NCI-H1105 (cell line): ENCODE results near the gene ARL17B.
"Not testable (repeated sequence)": the region's sequence is repeated elsewhere in the genome, so short reads cannot be mapped to it uniquely, and the experiment has no call there.

Experiments
- DNase-seq: peaks from one replicate; lab custom pipeline; 2025; lab: John Stamatoyannopoulos, UW

The ARL17B gene

GRCh38 chr17:46361755-46362154 is at the start of gene ARL17B:
Gene ARL17B, minus strand, starts transcription at chr17:46361766. Its CDS starts 3,369 bp downstream, at chr17:46358397.
- not testable (repeated sequence) for DNase-seq

DNA sequence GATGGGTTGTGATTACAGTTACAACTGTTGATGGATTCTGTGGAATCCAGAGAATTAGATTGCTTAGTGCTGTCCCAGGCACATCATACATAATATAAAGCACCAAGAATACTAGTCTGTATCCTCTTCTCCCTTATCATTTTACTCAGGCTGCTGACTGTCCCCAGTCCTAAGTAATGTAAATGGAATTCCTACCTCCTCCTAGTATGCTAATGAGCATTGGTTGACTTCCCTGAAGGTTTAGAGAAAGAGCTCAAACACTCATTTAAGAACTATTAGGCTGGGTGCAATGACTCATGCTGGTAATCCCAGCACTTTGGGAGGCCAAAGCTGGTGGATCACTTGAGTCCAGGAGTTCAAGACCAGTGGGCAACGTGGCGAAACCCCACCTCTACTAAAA is 48.3 kb upstream of the ARL17B start:
- not testable (repeated sequence) for DNase-seq

- not testable (repeated sequence) for DNase-seq
Measured at GRCh38 chr17:46407155-46407554, 45.6 kb upstream of the ARL17B start.

- not testable (repeated sequence) for DNase-seq
Measured at GRCh38 chr17:46401033-46401787, 39.6 kb upstream of the ARL17B start.

GRCh38 chr17:46400543-46400942 is 39.0 kb upstream of the ARL17B start:
- not testable (repeated sequence) for DNase-seq

GRCh38 chr17:46399993-46400392 is 38.4 kb upstream of the ARL17B start:
- not testable (repeated sequence) for DNase-seq

- DNase-seq: not testable (repeated sequence)
Measured at GRCh38 chr17:46396292-46396691, 34.7 kb upstream of the ARL17B start.

DNA sequence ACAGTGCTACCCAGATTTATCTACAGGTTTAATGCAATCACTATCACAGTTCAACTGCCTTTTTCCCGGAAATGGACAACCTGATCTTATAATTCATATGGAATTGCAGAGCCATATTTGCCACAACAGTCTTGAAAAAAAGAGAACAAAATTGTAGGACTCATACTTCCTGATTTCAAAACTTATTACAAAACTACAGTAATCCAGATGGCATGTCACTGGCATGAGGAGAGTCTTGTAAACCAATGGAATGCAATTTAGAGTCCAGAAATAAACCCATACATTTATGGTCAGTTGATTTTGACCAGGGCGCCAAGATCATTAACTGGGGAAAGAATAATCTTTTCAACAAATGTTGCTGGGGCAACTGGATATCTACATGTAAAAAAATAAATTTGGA is 32.1 kb upstream of the ARL17B start:
- DNase-seq: not testable (repeated sequence)

- DNase-seq: not testable (repeated sequence)
Measured at GRCh38 chr17:46385491-46385890, 23.9 kb upstream of the ARL17B start.

DNA sequence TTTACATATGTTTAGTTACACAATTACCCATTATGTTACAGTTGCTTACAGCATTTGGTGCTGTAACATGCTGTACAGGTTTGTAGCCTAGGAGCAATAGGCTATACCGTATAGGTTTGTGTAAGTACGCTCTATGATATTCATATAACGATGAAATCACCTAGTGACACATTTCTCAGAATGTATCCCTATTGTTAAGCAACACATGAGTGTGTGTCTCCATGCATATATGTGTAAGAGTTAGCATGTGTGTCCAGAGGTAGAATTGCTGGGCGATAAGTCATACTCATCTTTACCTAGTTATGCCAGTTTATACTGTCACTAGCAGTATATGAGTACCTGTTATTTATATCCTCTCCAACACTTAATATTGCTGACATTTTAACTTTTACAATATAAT is 21.6 kb upstream of the ARL17B start:
- not testable (repeated sequence) for DNase-seq

DNA sequence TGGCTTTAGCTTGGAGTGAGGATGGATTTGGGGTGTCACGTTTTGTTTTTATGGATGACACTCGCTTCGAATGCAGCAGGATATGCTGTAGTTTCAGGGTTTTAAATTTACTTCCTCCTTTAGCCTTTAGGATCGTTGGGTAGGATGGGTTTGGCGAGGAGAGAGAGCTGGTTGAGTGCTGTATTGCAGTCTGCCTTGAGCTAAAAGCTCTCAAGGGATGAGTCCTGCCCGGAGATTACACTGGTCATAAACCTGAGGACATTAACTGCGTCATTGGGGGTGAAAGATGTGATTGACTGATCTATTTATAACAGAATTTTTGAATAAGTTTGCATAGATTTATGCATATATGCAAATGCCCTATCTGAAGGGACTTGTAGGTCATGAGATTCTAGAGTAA is 11.9 kb upstream of the ARL17B start:
- not testable (repeated sequence) for DNase-seq

DNA sequence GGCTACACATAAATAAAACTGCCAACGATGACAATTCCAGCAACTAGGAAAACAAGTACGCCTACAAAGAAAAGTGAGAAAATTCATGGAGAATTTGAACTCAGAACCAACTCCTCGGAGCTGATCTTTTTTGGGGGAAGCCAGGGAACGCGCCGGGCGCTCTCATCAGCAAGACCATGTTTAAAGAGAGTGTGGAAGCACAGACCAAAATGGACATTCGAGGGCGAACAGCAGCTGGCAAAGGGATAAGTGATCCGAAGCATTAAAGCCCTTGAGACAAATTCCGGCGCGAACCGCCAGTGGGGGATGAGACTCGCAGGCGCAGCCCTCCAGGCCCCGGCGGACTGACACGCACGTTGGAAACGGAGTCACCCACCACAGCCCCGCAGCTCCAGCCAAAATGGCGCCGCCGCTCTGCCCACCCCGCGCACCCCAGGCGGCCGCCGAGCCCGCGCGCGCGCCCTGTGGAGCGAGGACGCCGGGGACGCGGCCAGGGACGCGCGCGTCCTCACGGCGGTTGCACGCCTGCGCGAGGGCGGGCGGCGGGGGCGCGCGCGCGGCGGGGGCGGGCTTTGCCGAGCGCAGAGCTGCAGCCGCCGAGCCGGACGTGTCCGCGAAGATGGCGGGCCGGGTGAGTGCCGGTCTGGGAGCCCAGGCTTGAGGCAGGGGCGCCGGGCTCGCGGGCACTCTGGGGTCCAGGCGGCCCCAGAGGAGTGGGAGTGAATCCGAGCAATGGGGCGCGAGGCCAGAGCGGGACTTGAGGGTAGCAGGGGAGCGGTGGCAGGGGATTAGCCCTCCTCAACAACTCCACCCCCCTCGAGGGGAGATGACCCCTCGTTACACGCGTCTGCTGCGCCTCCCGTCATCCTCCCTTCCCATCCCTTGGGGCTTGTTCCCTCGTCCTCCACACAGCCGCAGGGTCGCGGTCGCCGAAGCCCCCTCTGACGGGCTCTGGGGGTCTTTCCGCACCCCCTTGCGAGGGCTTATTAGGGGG is 11.0 kb upstream of the ARL17B start:
- DNase-seq: not testable (repeated sequence)

DNA sequence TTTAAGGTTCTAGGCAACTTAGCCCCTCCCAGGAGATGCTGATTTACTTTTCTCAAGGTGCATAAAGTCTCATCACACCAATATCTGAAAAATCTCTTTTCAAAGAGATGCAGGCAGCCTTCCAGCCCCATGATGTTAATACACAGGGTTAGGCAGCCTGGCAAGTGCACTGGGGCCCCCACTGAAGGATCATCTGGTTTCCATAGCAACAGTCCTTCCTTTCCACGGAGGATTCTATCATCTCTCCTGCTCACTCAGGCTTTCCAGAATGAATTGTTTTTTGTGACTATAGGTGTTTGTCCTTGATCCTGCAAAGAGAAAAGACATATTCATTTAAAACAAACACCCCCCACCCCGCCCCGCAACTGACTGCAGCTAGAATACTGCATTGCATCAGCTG is 6.0 kb upstream of the ARL17B start:
- not testable (repeated sequence) for DNase-seq

DNA sequence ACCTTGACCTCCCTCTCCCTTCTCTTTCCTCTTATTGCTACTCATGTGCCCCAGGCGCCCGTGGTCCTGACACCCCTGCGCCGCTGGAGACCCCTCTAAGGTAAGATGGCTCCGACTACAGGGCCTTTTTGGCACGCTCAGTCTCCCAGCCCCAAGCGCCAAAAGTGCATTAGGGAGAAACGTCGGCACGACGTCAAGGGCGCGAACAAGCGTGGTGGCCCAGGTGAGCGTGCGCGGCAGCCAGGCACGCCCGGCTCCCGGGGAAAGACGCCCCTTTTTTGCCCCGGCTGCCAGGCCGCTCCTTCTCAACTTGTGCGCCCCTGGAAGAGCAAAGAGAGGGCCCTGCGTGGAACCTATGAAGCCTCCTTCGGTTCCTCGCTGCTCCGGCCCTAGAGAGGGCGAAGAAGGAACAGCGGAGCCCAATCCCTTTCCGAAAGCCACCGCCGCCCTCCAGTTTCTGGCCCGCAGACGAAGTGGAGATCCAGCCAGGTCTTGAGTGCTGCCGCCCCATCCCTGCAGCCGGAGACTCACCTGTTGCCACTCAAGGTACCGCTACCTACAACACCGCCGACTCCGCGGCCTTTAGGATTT is 326 bp downstream of the ARL17B start:
- DNase-seq: not testable (repeated sequence)

- not testable (repeated sequence) for DNase-seq
Measured at GRCh38 chr17:46353856-46354255, 7.7 kb downstream of the ARL17B start.

- DNase-seq: not testable (repeated sequence)
Measured at GRCh38 chr17:46349060-46349459, 12.5 kb downstream of the ARL17B start.

- DNase-seq: not testable (repeated sequence)
Measured at GRCh38 chr17:46348345-46348744, 13.2 kb downstream of the ARL17B start.

DNA sequence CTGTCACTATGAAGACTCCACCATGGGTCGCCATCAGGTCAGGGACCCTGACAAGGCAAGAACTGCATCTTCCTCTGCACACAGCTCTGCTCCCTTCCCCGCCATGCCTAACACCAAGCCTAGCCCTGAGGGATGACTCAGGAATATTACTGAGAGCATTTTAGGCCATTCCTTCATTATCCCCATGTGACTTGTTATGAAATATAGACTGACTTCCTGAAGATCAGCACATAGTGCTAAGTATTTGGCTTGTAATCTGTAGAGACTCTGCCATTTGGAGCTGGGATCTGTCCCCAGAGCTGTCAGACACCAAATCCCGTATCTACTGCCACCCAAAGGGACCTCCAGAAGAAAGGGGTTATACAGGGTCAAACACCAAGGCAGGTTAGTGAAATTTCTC is 19.4 kb downstream of the ARL17B start:
- DNase-seq: not testable (repeated sequence)

DNA sequence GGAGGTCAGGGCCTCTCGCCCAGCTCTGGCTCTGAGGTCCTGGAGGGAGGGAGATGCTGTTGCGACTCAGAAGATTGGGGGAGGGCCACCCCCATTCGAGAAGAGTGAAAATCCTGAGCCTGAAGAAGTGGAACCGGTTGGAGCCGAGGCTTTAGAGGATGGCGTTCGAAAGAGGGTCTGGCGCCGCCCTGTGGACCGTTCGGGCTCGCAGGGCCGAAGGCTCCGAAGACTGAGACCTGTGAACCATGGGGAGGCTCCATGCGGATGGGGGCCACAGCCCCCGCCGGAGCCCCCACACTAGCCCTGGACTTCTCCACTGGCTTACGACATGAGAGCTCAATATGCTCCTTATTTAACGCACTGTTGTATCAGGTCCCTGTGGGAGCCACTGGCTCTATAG is 20.3 kb downstream of the ARL17B start:
- DNase-seq: not testable (repeated sequence)

GRCh38 chr17:46294831-46295230 is 66.7 kb downstream of the ARL17B start, which contains the start of gene LRRC37A:
Gene LRRC37A, plus strand, starts transcription at chr17:46295131. Its CDS starts 3 bp downstream, at chr17:46295134.
- not testable (repeated sequence) for DNase-seq

DNA sequence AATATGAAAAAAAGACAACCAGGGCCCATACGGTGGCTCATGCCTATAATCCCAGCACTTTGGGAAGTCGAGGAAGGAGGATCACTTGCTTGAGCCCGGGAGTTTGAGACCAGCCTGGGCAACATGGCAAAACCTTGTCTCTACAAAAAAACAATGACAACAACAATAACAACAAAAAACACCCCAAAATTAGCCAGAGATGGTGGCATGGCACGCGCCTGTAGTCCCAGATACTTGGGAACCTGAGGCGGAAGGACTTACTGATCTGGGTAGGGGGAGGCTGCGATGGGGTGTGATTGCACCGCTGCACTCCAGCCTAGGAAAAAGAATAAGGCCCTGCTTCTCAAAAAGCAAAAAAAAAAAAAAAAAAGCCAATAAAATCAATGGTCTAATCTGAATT is 69.9 kb downstream of the ARL17B start:
- DNase-seq: not testable (repeated sequence)
